NCI-H128 (cell line): Measurements from ENCODE around the gene ACTRT2.

ENCODE experiments used
- DNase-seq: peaks from one replicate; lab custom pipeline; 2025; ENCODE audit not compliant: unreplicated experiment; lab: John Stamatoyannopoulos, UW

ACTRT2 gene

DNA sequence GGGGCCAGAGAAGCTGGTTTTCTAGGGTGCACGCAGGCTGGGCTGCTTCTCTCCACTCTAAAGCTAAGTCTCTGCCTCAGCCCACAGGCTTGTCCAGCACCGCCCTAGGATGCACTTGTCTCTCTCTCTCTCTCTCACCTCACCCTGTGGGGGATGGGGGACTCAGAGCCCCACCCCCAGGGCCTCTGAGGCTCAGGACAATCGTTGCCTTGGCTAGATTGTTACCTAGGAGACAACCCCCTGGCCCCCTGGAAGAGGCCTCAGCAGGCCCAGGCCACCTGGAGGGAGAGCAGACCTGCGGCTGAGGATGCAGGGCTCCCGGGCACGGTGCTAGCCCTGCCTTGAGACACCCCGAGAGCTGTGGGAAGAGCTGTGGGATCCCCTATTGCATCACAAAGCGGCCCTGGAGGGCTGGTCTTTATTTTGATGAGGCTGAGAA, at the start of gene ACTRT2:
ACTRT2 (plus strand) TSS at position 235 of the 439 bp plus-strand sequence. CDS start 220 bp downstream, outside the sequence.
- DNase-seq, result no peak

DNA sequence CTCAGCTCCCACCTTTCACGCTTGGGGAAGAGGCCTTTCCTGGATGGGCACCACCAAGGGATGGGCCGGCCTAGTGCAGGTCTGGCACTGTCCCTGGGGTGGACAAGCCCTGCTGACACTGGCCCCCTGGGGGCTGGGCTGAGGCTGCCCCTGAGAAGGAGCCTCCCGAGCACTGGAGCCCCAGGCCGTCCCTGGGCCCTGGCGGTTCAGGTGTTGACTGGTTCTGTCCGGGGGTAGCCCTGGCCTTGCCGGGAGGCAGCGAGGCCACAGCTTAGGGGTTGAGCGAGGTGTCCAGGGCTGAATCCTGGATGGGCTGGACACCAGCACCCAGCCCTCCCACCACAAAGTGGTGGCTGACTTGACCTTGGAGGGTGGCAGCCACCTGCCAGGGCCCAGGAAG, 49.7 kb upstream of the ACTRT2 start:
- DNase-seq, result no peak

DNA sequence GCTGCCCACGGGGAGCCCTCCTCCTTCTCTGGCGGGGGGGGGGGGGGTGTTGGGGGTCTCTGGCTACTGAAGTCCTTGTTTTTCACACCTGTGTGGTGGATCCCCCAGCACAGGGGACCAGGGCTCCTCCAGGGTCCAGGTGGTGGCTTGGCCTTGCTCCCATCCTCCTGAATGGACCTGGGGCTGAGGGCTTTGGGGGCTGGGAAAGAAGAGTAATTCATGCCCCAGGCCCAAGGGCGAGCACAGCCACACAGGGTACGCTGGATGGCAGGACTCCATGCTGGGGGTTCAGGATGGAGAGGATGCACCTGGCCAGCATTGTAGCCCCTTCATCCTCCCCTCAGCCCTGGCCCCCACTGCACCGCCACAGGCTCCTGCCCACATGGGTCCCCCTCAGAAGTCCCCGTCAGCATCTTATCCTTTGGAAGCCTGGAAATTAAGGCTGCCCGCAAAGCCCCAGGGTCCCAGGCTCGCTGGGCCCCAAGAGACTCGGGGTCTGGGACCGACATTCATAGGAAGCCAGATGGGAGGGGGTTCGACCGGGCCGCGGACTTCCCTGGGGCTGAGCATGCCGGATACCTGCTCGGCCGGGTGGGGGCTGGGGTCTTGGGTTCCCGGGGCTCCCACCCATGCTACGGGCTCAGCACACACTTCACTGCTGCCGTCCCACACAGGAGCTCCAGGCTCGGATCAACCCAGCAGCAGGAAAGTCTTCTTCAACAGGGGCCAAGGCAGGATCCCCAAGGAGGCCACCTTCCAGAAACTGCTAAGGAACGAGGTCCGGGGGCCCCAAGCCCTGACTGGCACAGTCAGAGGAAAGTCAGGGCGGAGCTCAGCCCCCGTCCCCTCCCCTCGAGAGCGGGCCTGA, 49.0 kb upstream of the ACTRT2 start:
- no peak for DNase-seq

DNA sequence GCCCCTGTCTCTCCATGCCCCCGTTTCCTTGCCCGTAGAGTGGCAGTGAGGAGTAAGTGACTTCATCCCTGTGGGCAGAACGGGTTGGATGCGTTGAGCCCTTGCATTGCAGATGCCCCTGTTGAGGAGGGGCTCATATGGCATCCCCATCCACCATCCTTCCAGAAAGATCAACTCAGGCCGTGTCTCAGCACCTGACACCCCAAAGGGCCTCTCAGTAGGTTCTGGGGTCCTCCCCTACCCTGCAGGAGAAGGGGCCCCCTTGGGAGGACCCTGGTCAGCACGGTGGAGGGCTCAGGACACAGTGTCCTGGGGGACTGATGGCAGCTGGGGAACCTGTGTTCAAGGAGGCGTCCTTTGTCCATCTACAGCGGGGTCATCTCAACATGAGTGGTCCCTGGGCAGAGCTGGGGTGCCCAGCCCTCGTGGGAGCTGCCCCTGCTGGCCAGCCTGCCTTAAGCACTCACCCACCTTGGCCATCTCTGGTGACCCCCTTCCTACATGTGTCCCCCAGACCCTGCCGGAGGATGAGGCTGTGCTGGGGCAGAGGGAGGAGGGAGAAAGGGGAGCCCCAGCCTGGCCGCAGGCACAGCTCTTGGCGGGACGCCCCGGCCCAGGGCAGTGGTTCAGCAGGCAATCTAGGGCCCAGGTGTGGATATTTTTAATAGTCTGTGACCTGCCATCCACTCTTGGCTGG, 48.2 kb upstream of the ACTRT2 start:
- no peak for DNase-seq

DNA sequence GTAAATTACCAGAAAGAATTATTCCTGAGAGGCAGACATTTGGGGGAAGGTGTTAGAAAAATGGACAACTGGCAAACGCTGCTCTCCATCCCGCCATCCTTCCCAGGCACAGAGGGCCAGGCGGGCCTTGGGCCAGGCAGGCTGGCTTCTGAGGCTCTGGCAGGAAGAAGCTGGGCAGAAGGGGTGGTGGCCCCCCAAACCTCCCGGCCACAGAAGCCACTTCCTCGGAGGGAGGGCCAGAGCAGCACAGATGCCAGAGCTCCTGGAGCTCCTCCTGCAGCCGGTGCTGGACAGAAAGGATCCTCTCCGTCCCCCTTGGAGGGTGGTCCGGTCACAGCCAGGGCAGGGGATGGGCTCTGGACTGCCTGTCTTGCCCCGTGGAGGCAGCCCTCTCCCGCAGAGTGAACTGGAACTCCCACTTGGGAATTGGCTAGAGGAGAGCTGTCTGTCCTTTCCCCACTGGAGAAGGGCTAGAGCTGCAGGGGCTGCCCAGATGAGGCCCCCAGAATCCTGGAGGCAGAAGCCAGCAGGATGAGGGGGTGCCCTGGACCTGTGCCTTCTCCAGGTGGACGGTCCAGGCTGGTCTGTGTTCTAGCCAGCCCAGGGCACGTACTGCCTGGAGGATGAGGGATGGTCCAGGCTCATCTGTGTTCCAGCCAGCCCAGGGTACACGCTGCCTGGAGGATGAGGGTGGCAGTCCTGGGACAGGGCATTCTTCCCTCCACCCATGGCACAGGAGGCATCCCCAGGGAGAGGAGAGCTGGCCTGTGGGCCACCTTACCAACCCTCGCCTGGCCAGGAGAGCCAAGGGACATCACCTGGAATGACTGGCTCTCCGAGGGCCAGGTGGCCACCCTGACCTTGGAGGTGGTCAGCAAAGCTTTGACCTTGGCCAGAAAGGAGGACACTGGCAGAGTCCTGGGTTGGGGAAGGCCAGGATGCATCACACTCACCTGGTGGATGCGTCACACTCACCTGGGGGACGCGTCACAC, 47.4 kb upstream of the ACTRT2 start:
- no peak for DNase-seq

DNA sequence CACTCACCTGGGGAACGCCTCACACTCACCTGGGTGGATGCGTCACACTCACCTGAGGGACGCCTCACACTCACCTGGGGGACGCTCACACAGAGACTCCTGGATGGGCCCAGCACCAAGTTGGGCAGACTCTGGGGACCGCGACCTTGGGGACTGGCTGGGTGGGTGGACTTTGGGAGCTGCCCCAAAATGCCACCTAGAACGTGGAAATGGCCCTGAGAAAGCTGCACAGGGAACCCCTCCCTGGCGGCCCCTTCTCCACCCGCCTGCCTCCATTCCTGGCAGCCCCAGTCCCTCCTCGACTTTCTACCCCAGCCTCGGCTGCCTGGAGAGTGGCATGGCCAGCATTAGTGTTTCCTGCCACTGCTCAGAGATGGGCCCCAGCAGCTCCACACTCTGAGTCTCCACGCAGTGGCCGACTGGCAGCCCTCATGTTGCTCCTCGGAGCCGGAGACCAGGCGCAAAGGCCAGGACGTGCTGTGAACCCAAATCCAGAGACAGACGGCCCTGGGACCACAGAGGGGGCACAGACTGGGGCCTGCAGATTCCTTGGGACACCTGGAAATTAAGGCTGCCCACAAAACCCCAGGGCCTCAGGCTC, 46.5 kb upstream of the ACTRT2 start:
- no peak for DNase-seq

DNA sequence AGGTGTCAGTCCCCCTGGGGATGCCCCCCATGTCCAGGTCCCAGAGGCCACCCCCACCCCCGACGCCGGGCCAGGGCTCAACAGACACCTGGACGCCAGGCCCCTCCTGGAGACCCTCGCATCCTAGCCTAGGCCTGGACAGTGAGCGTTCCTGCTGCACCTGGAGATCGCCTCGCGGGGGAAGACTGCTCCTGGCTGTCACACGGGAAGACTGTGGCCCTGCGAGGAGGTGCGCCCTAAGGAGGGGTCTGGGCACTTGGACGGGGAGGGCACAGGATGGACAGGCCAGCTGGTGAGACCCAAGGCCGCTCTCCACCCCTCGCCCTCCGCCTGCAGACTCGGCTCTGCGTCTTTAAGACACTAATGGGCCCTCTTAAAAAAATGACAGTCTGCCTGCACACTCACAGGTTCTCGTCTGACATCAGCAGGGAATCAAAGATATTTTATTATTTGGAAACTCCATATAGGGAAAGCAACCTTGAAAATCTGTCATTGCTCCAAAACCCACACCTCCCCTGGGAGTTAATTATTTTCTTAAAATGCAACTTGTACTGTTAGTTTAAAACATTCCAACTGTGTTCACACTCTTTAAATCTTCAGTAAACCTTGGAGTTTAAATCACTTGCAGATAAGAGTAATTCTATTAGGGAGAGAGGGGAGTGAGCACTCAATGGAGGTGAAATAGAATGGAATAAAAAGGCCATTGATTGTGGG, 45.6 kb upstream of the ACTRT2 start:
- no peak for DNase-seq

DNA sequence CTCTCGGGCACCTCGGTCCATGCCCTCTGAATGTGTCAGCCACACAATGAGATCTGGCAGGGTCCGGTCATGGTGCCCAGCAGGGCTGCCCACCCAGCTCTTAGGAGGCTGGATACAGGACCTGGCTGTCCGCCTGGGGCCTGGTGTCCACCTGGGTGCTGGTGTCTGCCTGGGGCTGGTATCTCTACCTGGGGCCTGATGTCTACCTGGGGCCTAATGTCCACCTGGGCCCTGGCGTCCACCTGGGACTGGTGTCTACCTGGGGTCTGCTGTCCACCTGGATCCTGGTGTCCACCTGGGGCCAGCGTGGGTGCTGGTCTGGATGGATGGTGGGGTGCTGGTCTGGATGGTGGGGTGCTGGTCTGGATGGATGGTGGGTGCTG, 45.1 kb upstream of the ACTRT2 start:
- no peak for DNase-seq

DNA sequence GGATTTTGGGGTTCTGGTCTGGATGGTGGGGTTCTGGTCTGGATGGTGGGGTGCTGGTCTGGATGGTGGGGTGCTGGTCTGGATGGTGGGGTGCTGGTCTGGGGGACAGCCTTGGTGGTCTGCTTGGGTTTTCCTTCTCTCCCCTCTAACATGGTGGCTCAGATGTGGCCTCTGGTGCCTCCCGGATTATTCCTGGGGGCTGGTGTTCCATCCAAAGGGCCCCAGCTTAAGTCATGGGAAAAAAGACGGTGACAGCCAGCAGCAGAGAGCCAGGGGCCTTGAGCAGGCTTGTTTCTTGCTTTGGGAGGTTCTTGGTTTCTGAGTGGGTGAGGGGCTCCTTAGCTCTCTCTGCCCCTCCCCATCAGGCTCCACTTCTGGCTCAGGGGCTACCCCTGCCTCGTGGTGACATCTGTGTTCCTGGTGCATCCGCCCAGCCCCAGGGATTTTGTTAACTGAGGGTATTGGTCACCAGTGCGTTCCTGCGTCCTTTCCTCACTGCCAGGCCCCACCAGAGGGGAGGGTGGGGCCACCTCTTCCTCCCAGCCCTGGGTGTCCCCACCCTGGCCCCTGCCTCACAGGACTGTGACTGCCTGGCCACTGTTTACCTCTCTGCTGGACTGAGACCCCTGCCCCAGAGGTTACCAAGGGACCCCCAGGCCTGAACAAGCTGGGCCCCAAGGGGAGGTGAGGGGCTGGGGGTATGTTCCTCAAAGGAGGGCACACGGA, 43.2 kb upstream of the ACTRT2 start:
- DNase-seq, result no peak

DNA sequence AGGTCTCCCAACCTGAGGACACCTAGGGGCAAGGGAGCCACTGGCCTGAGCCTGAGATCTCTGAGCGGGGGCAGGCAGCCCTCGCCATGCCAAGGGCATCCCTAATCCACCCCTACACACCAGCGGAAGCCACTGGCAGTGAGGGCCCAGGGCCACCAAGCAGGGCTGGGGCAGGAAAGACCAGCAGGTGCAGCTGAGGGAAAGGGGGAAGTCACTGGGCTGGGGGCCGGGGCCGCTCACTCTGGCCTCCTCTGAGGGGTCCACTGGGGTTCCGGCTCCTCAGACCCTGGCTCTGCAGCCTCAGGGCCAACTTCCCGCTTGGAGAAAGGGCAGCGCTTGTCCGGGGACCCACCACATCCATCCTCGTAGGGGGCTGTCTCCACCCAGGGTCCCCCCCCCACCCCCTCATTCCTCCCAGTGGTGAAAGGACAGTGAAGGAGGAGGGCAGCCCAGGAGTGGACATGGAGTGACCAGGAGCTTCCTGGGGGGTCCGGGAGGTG, 42.5 kb upstream of the ACTRT2 start:
- no peak for DNase-seq

DNA sequence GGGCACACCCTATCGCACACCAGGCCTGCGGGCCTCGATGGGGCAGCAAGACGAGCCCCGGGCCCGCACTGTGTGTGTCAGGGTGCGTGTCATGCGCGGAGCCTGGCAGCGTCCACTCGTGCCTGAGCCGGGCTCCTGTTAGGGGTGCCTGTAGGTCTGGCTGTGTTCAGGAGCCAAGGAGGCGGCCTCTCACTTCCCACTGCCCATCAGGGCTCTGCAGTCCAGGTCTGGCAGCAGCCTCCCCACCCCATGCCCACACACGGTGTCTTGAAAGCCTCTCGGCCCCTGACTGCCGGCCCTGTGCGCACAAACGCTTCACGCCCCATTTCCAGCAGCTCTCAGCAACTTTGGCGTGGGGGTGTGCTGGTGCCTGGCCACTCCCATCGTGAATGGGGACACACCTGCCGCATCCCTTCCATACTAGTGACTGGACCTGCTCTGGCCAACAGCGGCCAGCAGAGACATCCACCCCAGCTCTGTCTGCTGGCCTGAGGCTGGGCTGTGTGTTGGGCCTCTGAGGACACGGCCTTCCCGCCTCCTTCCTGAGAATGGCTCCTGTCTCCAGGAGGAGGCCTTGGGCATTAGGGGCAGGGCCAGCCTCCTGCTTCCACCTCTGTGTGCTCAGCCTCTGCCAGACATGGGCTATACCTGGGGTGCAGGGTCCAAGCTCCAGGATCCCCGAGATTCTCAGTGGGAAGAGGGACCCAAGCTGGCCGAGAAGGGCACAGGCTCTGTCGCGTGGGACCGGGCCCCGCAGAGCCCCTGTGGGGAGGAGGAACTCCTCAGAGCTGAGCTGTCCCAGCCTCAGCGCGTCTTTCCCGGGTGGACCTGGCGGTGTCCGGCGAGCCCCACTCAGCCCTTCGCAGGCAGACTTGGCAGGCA, 41.8 kb upstream of the ACTRT2 start:
- DNase-seq, result no peak

DNA sequence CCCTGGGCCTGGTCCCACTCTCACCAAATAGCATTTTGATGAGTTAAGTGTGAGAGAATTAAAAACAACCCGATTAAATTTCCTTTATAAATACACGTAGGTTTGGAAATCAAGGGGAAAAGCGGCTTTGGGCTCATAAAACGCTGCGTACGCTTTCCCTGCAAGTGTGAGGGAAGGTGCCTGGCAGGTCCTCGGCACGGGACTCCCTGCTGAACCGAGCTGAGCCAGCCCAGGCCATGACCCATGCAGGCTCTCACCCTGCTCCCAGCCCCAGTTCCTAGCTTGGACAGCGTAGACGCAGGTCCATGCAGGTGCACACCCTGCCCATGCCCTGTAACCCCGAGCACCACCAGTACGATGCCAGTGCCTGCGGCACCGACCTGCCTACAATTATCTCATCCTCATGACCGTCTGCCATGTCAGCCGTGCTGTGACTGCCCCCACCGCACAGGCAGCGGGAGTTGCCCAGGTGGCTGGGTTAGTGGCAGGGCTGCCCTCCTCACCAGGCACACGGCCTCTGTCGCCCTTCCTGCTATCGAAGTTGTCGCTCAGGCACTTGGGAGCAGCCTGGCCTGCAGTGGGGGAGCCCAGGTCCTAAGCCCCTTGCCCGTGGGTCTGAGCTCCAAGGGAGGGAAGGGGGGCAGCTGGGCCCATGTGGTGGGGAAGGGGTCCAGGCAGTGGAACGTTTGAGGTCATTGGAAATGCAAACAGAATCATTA, 41.0 kb upstream of the ACTRT2 start:
- no peak for DNase-seq

DNA sequence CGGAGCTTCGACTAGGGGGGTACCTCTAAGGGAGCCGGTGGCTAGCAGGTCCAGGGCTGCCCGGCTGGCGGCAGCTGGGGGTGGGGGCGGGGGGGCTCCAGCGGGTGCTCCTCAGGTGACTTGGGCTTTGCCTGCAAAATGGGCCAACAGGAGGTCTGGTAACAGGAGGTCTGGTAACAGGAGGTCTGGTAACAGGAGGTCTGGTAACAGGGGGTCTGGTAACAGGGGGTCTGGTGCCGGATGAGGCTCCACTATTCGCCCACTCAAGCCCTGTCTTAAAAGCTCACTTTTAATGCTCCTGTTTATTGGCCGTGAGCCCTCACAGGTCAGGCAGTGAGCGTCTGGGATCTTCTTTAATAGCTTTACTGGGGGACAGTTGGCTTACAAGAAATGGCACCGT, 40.4 kb upstream of the ACTRT2 start:
- no peak for DNase-seq

DNA sequence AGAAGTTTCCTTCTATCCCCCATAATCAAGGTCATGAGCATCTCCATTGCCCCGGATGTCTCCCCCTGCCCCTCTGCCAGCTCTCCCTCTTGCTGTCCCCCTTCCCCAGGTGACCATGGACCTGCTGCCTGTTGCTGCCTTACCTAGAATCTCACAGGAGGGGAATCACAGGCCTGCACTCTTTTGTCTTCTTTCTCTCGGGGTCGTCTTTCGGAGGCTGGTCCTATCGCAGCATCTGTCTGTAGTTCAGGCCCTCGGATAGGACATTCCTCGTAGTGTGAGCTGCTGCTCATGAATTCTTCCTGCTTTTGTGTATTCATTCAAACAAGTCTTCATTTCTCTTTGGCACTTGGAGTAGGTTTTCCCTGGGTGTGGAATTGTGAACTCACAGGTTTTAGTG, 39.9 kb upstream of the ACTRT2 start:
- no peak for DNase-seq

DNA sequence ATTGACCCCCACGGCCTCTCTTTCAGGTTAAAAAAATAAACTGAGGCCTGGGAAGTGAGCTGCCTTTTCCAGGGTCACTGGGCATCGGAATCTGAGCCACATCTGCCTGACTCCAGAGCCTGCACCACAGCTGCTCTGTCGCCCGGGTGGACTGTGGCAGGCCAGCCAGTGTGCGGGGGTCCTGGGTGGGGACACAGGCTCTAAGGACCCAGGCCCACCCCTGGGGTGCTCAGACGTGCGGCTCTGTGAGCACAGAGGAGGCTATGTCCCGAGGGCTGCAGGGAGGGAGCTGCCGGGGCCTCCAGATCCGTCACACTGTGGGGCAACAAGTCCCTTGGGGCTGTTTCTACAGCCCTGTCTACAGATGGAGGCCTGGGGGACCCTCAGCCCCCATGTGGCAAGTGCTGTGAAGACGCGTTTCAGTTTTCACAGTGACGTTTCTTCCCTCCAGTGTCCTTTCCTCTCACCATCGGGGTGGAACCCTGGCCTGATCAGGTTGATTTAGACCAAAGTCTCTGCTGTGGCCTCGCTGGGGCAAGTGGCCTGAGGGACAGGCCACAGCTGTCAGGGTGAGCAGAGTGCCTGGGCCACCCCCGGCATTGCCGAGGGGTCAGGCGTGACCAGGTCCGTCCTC, 39.2 kb upstream of the ACTRT2 start:
- no peak for DNase-seq

DNA sequence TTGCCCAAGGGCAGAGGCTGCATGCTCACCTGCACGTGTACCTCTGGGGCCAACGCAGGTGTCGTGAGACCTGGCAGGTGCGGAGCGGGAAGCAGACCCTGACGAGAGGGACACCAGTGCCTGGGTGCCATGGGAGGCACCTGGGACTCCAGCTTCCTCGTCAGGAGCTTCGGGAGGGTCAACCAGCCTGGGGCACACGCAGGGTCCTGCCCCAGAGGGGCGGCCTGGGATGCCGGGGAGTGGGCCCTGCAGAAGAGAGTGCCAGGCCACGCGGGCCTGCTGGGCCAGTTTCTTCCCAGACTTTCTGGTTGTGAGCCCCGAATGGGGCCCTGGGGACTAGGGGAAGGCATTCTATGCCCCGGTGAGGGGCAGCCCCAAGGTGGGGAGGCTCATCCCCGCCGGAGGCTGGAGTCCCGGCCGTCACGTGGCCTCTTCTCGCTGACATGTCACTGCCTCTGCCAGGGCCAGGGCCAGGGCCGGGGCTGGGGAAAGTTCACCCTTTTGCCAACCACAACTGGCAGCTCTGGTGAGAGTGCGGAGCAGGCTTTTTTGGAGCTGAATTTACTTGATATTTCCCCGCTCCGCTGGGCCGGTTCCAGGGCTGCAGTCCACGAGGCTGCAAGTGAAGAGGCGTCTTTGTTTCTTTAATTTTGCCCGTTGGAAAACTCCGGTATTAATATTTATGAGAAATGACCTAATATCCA, 38.5 kb upstream of the ACTRT2 start:
- DNase-seq, result no peak

DNA sequence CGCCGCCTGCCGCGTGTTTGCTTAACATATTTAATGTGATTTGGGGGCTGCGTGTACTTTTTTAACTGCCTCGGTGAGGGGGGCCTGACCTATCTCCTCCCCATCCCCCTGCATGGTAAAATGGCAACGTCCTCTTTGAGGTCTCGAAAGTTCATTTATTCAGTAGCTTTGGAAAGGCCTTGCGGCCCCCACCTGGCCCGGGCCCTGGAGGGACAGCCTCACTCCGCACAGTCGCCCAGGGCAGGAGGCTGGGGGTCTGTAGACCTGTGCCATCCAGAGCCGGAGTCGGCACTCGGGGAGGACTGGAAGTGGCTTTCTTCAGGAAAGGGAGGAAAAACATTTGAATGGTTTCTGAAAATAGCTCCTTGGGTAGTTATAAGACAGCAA, 38.0 kb upstream of the ACTRT2 start:
- no peak for DNase-seq
